Measurements from ENCODE around the gene GALNT7. TPM values are rescaled to one million over a fixed set of nuclear protein-coding genes. Genes with fewer than 3 reads are reported as not detected.

Gene GALNT7
- total RNA-seq, 1 donor from 2014 or later: 26.0 TPM

DNA sequence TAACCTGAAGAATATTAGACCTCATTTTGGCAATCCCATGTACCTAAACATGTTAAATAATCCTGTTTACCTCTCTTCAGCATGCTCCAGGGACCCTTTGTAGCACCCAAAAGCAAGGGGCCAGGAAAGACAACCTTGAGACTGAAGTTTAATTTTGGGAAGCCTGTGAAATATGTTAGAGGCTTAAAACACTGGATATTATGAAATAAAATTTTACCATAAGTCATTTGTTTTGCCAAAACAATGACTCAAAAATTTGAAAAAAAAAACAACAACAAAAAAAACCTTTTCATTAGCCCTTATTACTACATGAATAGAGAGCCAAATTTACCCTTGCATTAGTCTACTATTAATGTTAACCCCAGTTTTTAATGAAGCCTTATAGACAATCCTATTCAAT lies 115.9 kb downstream of the GALNT7 start:
- H3K27me3 Mint-ChIP-seq (ENCODE audit: low read depth): no peaks in the 10 kb centered on the region
- no peaks in the 10 kb centered on the region for H3K4me1 Mint-ChIP-seq (ENCODE audit: low read depth)
- H3K4me3 Mint-ChIP-seq (ENCODE audit: unreplicated experiment): no peak overlapping the region
- peaks cover 6% of the 10 kb centered on the region for H3K36me3 Mint-ChIP-seq (ENCODE audit: low read depth)
- TF ChIP-seq, protein P1, sequence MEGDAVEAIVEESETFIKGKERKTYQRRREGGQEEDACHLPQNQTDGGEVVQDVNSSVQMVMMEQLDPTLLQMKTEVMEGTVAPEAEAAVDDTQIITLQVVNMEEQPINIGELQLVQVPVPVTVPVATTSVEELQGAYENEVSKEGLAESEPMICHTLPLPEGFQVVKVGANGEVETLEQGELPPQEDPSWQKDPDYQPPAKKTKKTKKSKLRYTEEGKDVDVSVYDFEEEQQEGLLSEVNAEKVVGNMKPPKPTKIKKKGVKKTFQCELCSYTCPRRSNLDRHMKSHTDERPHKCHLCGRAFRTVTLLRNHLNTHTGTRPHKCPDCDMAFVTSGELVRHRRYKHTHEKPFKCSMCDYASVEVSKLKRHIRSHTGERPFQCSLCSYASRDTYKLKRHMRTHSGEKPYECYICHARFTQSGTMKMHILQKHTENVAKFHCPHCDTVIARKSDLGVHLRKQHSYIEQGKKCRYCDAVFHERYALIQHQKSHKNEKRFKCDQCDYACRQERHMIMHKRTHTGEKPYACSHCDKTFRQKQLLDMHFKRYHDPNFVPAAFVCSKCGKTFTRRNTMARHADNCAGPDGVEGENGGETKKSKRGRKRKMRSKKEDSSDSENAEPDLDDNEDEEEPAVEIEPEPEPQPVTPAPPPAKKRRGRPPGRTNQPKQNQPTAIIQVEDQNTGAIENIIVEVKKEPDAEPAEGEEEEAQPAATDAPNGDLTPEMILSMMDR (IDR thresholded peaks at IDR 0.05): no peak
- no peak overlapping the region for H3K27ac Mint-ChIP-seq (ENCODE audit: unreplicated experiment)
- peaks cover 10% of the 10 kb centered on the region for H3K9me3 Mint-ChIP-seq (ENCODE audit: low read depth)
- DNase-seq (ENCODE audit: low spot score): no peak

DNA sequence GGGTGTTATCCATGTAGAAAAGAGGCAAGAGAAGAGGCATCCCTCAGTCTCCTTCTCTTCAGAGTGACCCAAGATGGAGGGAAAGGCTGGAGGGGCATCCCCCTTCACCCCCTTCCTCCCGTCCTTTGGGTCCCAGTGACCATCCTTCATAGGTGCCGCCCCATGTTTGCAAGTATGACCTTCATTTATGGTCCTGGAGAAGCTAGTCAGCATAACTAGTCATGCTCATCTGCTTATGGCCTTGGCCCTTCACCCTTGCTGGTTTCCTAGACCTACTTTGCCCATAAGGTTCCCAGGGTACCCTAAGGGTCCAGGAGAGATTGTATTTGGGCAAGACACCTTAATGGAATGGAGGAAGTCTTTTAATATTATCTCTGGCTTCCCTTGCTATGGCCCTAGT lies 118.9 kb downstream of the GALNT7 start:
- no peak overlapping the region for H3K4me3 Mint-ChIP-seq (ENCODE audit: unreplicated experiment)
- no peak overlapping the region for H3K27ac Mint-ChIP-seq (ENCODE audit: unreplicated experiment)
- no peaks in the 10 kb centered on the region for H3K4me1 Mint-ChIP-seq (ENCODE audit: low read depth)
- peaks cover 10% of the 10 kb centered on the region for H3K9me3 Mint-ChIP-seq (ENCODE audit: low read depth)
- TF ChIP-seq, protein P1 (IDR thresholded peaks at IDR 0.05): no peak
- H3K27me3 Mint-ChIP-seq (ENCODE audit: low read depth): no peaks in the 10 kb centered on the region
- H3K36me3 Mint-ChIP-seq (ENCODE audit: low read depth): peaks cover 6% of the 10 kb centered on the region
- no peak for DNase-seq (ENCODE audit: low spot score)

DNA sequence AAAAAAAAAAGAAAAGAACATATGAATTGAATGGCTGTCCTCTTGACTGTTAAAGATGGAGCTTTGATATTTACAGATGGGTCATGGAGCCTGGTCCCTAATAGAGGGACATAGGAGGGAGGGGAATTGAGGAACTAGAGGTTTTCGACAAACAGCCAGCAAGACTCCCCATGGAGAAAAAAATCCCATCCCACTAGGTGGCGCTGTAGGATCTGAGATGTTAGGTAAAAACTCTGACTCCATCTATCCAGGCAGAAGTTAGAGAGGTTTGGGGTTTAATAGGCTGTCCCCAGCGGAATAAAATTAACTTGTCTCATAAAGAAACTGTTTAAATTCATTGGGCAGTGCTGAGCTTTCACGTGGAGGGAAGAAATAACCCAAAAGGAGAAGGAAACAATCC lies 119.7 kb downstream of the GALNT7 start:
- Mint-ChIP-seq H3K27me3 (ENCODE audit: low read depth) (no peaks in the 10 kb centered on the region), H3K27ac (ENCODE audit: unreplicated experiment) (no peak overlapping the region), H3K4me3 (ENCODE audit: unreplicated experiment) (no peak overlapping the region), H3K36me3 (ENCODE audit: low read depth) (peaks cover 6% of the 10 kb centered on the region), H3K4me1 (ENCODE audit: low read depth) (no peaks in the 10 kb centered on the region), H3K9me3 (ENCODE audit: low read depth) (peaks cover 10% of the 10 kb centered on the region)
- no peak for DNase-seq (ENCODE audit: low spot score)
- TF ChIP-seq, protein P1 (IDR thresholded peaks at IDR 0.05): peak; percentile 78

DNA sequence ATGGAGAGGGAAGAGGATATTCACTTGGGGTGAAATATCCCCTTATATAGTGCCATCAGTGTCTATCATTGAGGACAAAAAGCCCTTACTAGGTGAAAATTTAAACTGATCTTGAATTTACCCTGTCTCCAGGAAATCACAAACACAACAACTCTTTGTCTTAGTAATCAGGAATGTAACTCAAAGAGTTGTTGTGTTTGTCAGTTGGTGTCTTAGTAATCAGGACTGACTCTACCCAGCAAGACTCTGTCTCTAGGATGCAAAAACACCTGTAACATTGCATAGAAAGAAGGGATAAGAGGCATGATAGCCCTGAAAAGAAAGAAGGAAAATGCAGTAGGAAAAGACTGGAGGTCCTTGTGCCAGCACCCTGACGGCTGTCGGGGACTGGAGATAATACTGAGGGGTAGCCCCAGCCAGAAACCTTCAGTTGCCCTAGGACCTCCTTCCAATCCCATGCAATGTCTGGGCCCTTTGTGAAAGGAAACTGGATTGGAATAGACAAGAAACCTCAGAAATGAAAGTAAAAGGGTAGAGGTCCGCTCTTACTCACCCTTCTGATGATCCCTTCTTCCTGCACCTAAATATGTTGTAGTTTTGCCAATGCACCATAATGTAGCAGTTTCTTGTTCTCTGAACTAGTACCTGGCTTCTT lies 120.2 kb downstream of the GALNT7 start:
- Mint-ChIP-seq H3K27me3 (ENCODE audit: low read depth) (no peaks in the 10 kb centered on the region), H3K4me3 (ENCODE audit: unreplicated experiment) (no peak overlapping the region), H3K9me3 (ENCODE audit: low read depth) (peaks cover 10% of the 10 kb centered on the region), H3K36me3 (ENCODE audit: low read depth) (peaks cover 6% of the 10 kb centered on the region), H3K4me1 (ENCODE audit: low read depth) (no peaks in the 10 kb centered on the region), H3K27ac (ENCODE audit: unreplicated experiment) (no peak overlapping the region)
- DNase-seq (ENCODE audit: low spot score): no peak
- TF ChIP-seq, protein P1 (IDR thresholded peaks at IDR 0.05): no peak

DNA sequence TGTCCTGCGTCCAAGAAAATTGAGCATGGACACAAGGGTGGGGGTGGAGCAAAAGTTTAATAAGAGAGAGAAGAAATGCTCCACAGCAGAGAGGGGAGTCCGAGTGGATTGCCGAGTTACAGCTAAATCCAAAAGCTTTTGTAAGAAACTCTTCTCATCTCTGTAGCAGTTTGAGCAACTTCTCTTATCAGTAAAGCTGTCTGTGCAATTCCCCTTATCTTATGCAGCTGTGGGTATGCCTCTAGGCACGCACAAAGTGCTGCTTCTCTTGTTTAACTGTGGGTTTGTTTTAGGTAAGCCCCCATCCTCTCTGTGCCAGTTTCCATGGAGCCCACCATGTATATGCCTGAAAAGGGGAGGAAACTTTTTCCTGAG lies 120.7 kb downstream of the GALNT7 start:
- Mint-ChIP-seq H3K4me3 (ENCODE audit: unreplicated experiment) (no peak overlapping the region), H3K27ac (ENCODE audit: unreplicated experiment) (no peak overlapping the region), H3K4me1 (ENCODE audit: low read depth) (no peaks in the 10 kb centered on the region), H3K27me3 (ENCODE audit: low read depth) (no peaks in the 10 kb centered on the region), H3K9me3 (ENCODE audit: low read depth) (peaks cover 10% of the 10 kb centered on the region), H3K36me3 (ENCODE audit: low read depth) (peaks cover 6% of the 10 kb centered on the region)
- no peak for DNase-seq (ENCODE audit: low spot score)
- TF ChIP-seq, protein P1 (IDR thresholded peaks at IDR 0.05): no peak
